Tibial artery (tissue), 4 donors: ENCODE data around the gene DNAH3.
"Not testable (repeated sequence)": the region's sequence is repeated elsewhere in the genome, so short reads cannot be mapped to it uniquely, and the experiment has no call there.

Experiments used
- DNase-seq, 2 donors: peaks; one replicate each; pipeline ENCODE4 v3.0.0-alpha.2; 2019
- H3K27ac ChIP-seq, 2 donors: fragments of 200-600 bp; sonication (generic) in 1 of 2; 1 replicate in 1 of 2; 2 replicates in 1 of 2; pipeline ENCODE4 v1.5.1; 2018 to 2019; ENCODE audit warnings: mild to moderate bottlenecking in 1 of 2
- H3K27me3 ChIP-seq, 2 donors: fragments of 200-600 bp; sonication (generic) in 1 of 2; one replicate each; pipeline versions ENCODE4 v1.5.1 to v1.6.0; 2016 to 2019
- H3K36me3 ChIP-seq, 3 donors: fragments of 200-600 bp; sonication (generic) in 2 of 3; one replicate each; pipeline ENCODE4 v1.5.1; 2016 to 2019; ENCODE audit warnings: mild to moderate bottlenecking in 2 of 3
- H3K4me1 ChIP-seq, 4 donors: fragments of 200-600 bp; sonication (generic) in 2 of 4; 1 replicate in 3 of 4; 2 replicates in 1 of 4; pipeline ENCODE4 v1.5.1; 2016 to 2019
- H3K4me3 ChIP-seq, 2 donors: fragments of 200-600 bp; sonication (generic) in 1 of 2; 1 replicate in 1 of 2; 2 replicates in 1 of 2; pipeline ENCODE4 v1.5.1; 2018 to 2019; ENCODE audit warnings: mild to moderate bottlenecking in 2 of 2
- H3K9me3 ChIP-seq, 3 donors: fragments of 200-600 bp; sonication (generic) in 1 of 3; one replicate each; pipeline ENCODE4 v1.5.1; 2016 to 2019
- intact Hi-C: fragments of 100-400 bp; cut with DNase I; formaldehyde crosslinking; loops from one replicate; pipeline ENCODE4 v1.15.0; 2023; ENCODE audit warnings: low total_unique reads
- TF ChIP-seq, protein P1 (sequence below), 2 experiments: fragments of 200-600 bp in 1 of 2; fragments of 450-650 bp in 1 of 2; IDR thresholded peaks; one replicate each; pipeline ENCODE4 v1.5.1; 2017 to 2019; ENCODE audit warnings: antibody characterized with exemption in 2 of 2, mild to moderate bottlenecking in 1 of 2, moderate library complexity in 1 of 2

The DNAH3 gene

GRCh38 chr16:21001262-21001661 lies 149.4 kb downstream of the DNAH3 start:
- intact Hi-C loops: no loop called here
- Histone ChIP-seq H3K4me1 (no peaks in the 10 kb centered on the region), H3K27me3 (no peaks in the 10 kb centered on the region), H3K4me3 (no peak overlapping the region), H3K27ac (no peak overlapping the region), H3K36me3 (no peaks in the 10 kb centered on the region), H3K9me3 (no peaks in the 10 kb centered on the region)
- no peak for DNase-seq
- TF ChIP-seq, protein P1, sequence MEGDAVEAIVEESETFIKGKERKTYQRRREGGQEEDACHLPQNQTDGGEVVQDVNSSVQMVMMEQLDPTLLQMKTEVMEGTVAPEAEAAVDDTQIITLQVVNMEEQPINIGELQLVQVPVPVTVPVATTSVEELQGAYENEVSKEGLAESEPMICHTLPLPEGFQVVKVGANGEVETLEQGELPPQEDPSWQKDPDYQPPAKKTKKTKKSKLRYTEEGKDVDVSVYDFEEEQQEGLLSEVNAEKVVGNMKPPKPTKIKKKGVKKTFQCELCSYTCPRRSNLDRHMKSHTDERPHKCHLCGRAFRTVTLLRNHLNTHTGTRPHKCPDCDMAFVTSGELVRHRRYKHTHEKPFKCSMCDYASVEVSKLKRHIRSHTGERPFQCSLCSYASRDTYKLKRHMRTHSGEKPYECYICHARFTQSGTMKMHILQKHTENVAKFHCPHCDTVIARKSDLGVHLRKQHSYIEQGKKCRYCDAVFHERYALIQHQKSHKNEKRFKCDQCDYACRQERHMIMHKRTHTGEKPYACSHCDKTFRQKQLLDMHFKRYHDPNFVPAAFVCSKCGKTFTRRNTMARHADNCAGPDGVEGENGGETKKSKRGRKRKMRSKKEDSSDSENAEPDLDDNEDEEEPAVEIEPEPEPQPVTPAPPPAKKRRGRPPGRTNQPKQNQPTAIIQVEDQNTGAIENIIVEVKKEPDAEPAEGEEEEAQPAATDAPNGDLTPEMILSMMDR (IDR thresholded peaks at IDR 0.05): peak in 1 of 2 experiments; percentile 15

- intact Hi-C loops: no loop called here
Measured at GRCh38 chr16:20997147-20997546, 153.5 kb downstream of the DNAH3 start.

DNA sequence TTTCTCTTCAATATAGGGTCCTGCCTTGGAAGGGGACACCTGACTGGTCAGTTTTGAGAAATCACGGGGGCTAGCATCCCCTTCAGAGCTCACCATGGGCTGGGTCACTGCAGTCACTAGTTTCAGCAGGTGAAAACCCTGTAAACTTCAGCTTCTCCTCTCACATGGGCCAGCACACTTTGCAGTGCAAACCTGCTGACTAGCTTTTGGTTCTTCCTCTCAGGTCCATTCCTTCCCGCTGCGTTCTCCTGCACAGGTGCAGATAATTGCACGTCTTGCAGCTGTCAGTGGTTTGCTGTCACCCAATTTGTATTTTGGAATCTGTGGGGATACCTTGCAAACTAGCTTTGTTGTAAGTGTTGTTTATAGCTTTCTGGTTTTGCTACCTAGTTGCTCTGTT lies 154.9 kb downstream of the DNAH3 start:
- no peaks in the 10 kb centered on the region for H3K27me3 ChIP-seq
- H3K4me1 ChIP-seq: no peaks in the 10 kb centered on the region
- H3K9me3 ChIP-seq: no peaks in the 10 kb centered on the region
- TF ChIP-seq, protein P1 (IDR thresholded peaks at IDR 0.05): no peak
- no peak overlapping the region for H3K4me3 ChIP-seq
- intact Hi-C loops: no loop called here
- no peaks in the 10 kb centered on the region for H3K36me3 ChIP-seq
- H3K27ac ChIP-seq: no peak overlapping the region
- DNase-seq: no peak

More at GRCh38 chr16:20997147-20997546, 153.5 kb downstream of the DNAH3 start:
- no peak for DNase-seq
- Histone ChIP-seq H3K27ac (no peak overlapping the region), H3K4me3 (no peak overlapping the region), H3K27me3 (no peaks in the 10 kb centered on the region), H3K36me3 (no peaks in the 10 kb centered on the region), H3K9me3 (no peaks in the 10 kb centered on the region), H3K4me1 (no peaks in the 10 kb centered on the region)
- TF ChIP-seq, protein P1 (IDR thresholded peaks at IDR 0.05): no peak

- intact Hi-C loops, H3K27me3 ChIP-seq, H3K4me1 ChIP-seq, H3K27ac ChIP-seq, H3K4me3 ChIP-seq, H3K36me3 ChIP-seq, DNase-seq, H3K9me3 ChIP-seq: not testable (repeated sequence)
Measured at GRCh38 chr16:20989496-20990070, 161.1 kb downstream of the DNAH3 start.

DNA sequence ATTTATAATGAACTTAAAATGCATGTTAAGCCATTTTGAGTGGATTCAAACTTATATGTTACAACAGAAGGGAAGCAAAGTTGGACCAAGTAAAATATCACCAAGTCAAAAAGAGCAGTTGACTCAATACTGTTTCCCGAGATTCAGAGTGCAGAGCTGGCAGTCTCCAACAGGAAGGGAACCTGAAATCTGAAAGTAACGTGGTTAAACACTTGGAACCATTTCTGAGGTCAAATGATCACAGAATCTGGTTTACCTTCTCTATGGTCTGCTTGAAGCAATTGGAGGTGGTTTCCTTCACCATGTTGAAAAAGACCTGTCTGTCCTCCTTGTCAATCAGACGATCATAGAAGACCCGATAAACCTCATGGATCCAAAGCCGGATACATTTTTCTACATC lies 163.6 kb downstream of the DNAH3 start:
- H3K9me3 ChIP-seq: no peaks in the 10 kb centered on the region
- intact Hi-C loops: no loop called here

DNA sequence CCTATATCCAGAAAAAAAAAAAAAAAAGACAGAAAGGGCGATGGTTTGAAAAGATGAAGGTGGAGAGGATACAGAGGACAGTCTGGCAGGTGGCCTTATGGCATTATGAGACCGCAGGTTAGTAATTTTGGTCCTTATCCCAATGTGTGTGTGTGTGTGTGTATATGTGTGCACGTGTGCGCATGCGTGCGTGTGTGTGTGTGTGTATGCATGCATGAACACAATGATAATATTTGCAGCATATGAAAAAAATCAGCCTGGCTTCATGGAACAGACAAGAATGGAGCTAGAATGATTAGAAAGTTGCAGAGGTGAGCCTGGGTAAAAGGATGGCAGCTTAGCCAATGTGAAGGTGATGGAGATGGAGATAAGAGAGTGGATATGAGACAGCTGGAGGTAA lies 166.6 kb downstream of the DNAH3 start:
- no peaks in the 10 kb centered on the region for H3K4me1 ChIP-seq
- intact Hi-C loops: no loop called here
- H3K36me3 ChIP-seq: no peaks in the 10 kb centered on the region

More for the DNA sequence above, 163.6 kb downstream of the DNAH3 start:
- no peak overlapping the region for H3K27ac ChIP-seq
- H3K4me3 ChIP-seq: no peak overlapping the region
- H3K36me3 ChIP-seq: no peaks in the 10 kb centered on the region
- no peak for DNase-seq
- no peaks in the 10 kb centered on the region for H3K27me3 ChIP-seq
- TF ChIP-seq, protein P1 (IDR thresholded peaks at IDR 0.05): no peak
- H3K4me1 ChIP-seq: no peaks in the 10 kb centered on the region

More for the DNA sequence above, 166.6 kb downstream of the DNAH3 start:
- TF ChIP-seq, protein P1 (IDR thresholded peaks at IDR 0.05): no peak
- Histone ChIP-seq H3K27me3 (no peaks in the 10 kb centered on the region), H3K27ac (no peak overlapping the region), H3K9me3 (no peaks in the 10 kb centered on the region), H3K4me3 (no peak overlapping the region)
- DNase-seq: no peak
